Fibroblast of villous mesenchyme (primary cell): Measurements from ENCODE around the gene SEPTIN11. TPM values are rescaled to one million over a fixed set of nuclear protein-coding genes. Genes with fewer than 3 reads are reported as not detected.

Experiments used
- DNase-seq: peaks from one replicate; pipeline ENCODE4 v3.0.0-alpha.2; 2010; ENCODE audit warnings: low read depth
- H3K4me3 ChIP-seq: 2 replicates; pipeline ENCODE4 v1.5.1; 2011; ENCODE audit warnings: low read depth, mild to moderate bottlenecking, low read length
- CTCF ChIP-seq: IDR thresholded peaks from 2 replicates; pipeline ENCODE4 v1.5.1; 2012; ENCODE audit warnings: low read depth, mild to moderate bottlenecking, low read length; ENCODE audit not compliant: insufficient read depth
- total RNA-seq: library from RNA; depleted of rRNA; stranded (reverse); fragments of >200 nt; gene quantifications from 2 replicates; pipeline ENCODE4 v1.2.3, GENCODE V29; 2012

SEPTIN11 gene
- total RNA-seq, 1 donor: 439 TPM

GRCh38 chr4:76984127-76984526 is 34.6 kb downstream of the SEPTIN11 start:
- no peak overlapping the region for H3K4me3 ChIP-seq
- DNase-seq: peak; percentile 64
- peak; percentile 29 for TF ChIP-seq CTCF

GRCh38 chr4:76984788-76985211 is 35.2 kb downstream of the SEPTIN11 start:
- H3K4me3 ChIP-seq: no peak overlapping the region
- DNase-seq: peak; percentile 100

GRCh38 chr4:76987153-76987591 is 37.6 kb downstream of the SEPTIN11 start:
- TF ChIP-seq CTCF: peak; percentile 16
- DNase-seq: peak; percentile 98
- H3K4me3 ChIP-seq: peak overlapping the region; percentile 44

More at GRCh38 chr4:76984788-76985211, 35.2 kb downstream of the SEPTIN11 start:
- no peak for TF ChIP-seq CTCF

DNA sequence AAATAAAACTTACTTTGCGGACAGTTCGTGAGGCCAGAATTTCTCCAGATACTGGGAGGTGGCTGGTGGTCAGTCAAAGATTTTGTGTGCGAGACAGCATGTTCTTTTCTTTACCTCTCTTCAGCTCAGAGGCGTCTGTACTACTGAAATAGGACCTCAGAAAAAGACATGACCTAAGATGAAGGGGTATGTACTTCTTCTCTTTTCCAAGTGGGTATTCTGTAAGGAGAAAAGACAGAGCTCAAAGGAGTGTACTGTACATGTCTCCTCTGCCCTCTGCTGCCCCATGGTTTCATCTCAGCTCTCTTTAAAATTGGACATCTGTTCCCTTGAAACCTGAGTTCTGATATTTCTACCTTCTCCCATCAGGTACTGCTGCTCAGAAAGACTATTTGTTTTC is 38.1 kb downstream of the SEPTIN11 start:
- no peak for TF ChIP-seq CTCF
- H3K4me3 ChIP-seq: peak overlapping the region; percentile 44
- no peak for DNase-seq

DNA sequence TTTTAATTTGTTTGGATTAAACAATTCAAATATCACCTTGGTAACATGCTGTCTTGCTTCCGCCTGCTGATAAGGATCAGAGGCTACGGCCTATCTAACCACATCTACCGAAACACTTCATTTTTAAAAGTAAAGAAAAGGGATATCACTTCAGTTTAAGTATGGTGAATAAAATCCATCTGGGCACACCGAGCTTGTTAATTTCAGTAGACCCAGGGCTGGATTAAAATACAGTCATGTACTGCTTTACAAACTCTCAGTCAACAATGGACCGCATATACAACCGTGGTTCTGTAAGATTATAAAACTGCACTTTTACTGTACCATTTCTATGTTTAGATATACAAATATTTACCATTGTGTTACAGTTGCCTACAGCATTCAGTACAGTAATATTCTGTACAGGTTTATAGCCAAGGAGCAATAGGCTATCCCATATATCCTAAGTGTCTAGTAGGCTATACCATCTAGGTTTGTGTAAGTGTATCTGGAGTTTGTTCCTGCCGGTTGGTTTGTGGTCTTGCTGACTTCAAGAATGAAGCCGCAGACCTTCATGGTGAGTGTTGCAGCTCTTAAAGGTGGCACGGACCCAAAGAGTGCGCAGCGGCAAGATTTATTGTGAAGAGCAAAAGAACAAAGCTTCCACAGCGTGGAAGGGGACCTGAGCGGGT is 40.0 kb downstream of the SEPTIN11 start:
- TF ChIP-seq CTCF: no peak
- no peak for DNase-seq
- no peak overlapping the region for H3K4me3 ChIP-seq

DNA sequence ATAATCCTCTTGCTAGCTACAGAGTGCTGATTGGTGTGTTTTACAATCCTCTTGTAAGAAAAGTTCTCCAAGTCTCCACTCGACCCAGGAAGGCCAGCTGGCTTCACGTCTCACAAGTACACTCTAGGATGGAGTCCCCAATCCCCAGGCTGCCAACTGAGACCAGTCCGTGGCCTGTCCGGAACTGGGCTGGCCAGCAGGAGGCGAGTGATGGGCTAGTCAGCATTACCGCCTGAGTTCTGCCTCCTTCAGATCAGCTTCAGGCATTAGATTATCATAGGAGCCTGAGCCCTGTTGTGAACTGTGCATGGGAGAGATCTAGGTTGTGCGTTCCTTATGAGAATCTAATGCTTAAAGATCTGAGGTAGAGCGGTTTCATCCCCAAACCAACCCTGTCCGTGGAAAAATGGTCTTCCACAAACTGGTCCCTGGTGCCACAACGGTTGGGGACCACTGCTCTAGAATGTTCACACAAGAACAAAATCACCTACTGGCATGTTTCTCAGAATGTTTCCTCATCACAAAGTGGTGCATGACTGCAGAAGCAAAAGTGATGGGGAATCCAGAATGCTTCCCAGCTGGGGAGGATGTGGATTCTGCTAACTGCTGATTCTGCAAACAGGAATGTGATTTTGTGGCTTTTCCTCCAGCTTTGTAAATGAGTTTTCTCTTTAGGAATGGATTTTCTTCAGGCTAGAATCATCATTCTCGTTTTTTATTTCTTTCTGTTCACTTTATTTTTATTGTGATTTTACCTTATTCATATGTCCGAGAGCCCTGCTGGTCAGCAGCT is 40.9 kb downstream of the SEPTIN11 start:
- H3K4me3 ChIP-seq: no peak overlapping the region
- DNase-seq: peak; percentile 84
- TF ChIP-seq CTCF: no peak
